DOHH2 (cell line): ENCODE results near the gene MIB2.

Experiments used
- H3F3A ChIP-seq: fragments of 200-600 bp; sonication (generic), shearing (Covaris generic); 2 replicates; pipeline ENCODE4 v1.6.0; 2016; ENCODE audit warnings: antibody characterized with exemption, mild to moderate bottlenecking; ENCODE audit not compliant: control insufficient read depth, insufficient read depth
- H3K27ac ChIP-seq: fragments of 200-600 bp; sonication (generic); 2 replicates; pipeline ENCODE4 v1.5.1; 2014; ENCODE audit warnings: low read depth, mild to moderate bottlenecking, low read length, moderate library complexity
- H3K27me3 ChIP-seq: fragments of 200-600 bp; sonication (generic); 2 replicates; pipeline ENCODE4 v1.6.1; 2014; ENCODE audit warnings: mild to moderate bottlenecking, low read length, mixed read lengths; ENCODE audit not compliant: control insufficient read depth
- H3K36me3 ChIP-seq: fragments of 200-600 bp; sonication (generic); 2 replicates; pipeline ENCODE4 v1.6.1; 2014; ENCODE audit warnings: mild to moderate bottlenecking, low read length, moderate library complexity, mixed read lengths; ENCODE audit not compliant: control insufficient read depth
- H3K4me1 ChIP-seq: fragments of 200-600 bp; sonication (generic); 2 replicates; pipeline ENCODE4 v1.6.1; 2014; ENCODE audit warnings: mild to moderate bottlenecking, low read length, mixed read lengths; ENCODE audit not compliant: control insufficient read depth
- H3K4me2 ChIP-seq: fragments of 200-600 bp; sonication (generic); 2 replicates; pipeline ENCODE4 v1.6.0; 2014; ENCODE audit warnings: mild to moderate bottlenecking, low read length, moderate library complexity
- H3K4me3 ChIP-seq: fragments of 200-600 bp; sonication (generic); 2 replicates; pipeline ENCODE4 v1.5.1; 2014; ENCODE audit warnings: mild to moderate bottlenecking, low read length, mixed read lengths
- H3K79me2 ChIP-seq: fragments of 200-600 bp; sonication (generic); 2 replicates; pipeline ENCODE4 v1.6.1; 2014; ENCODE audit warnings: mild to moderate bottlenecking, low read length, mixed read lengths; ENCODE audit not compliant: control insufficient read depth
- H3K9me2 ChIP-seq: fragments of 200-600 bp; sonication (generic); replicated peaks from 2 replicates; pipeline ENCODE4 v1.6.1; 2014; ENCODE audit warnings: mild to moderate bottlenecking, low read length, mixed read lengths; ENCODE audit not compliant: control insufficient read depth
- H3K9me3 ChIP-seq: fragments of 200-600 bp; sonication (generic); 2 replicates; pipeline ENCODE4 v1.6.1; 2014; ENCODE audit warnings: antibody characterized with exemption, low read length, mixed read lengths; ENCODE audit not compliant: control insufficient read depth, insufficient read depth
- H4K20me1 ChIP-seq: fragments of 200-600 bp; sonication (generic); 2 replicates; pipeline ENCODE4 v1.6.0; 2014; ENCODE audit warnings: low read depth, mild to moderate bottlenecking, antibody characterized with exemption, low read length, moderate library complexity; ENCODE audit not compliant: control insufficient read depth, insufficient read depth
- EZH2phosphoT487 ChIP-seq: fragments of 200-600 bp; sonication (generic); IDR thresholded peaks from 2 replicates; pipeline ENCODE4 v1.6.1; 2017; ENCODE audit warnings: borderline replicate concordance, mild to moderate bottlenecking, antibody characterized with exemption, low read length, moderate library complexity, mixed read lengths
- TF ChIP-seq, protein P1 (sequence below): fragments of 200-600 bp; sonication (generic); IDR thresholded peaks from one replicate; pipeline ENCODE4 v1.5.1; 2014; ENCODE audit warnings: antibody characterized with exemption, mild to moderate bottlenecking, low read depth, low read length; ENCODE audit not compliant: poor library complexity, severe bottlenecking

Gene MIB2

DNA sequence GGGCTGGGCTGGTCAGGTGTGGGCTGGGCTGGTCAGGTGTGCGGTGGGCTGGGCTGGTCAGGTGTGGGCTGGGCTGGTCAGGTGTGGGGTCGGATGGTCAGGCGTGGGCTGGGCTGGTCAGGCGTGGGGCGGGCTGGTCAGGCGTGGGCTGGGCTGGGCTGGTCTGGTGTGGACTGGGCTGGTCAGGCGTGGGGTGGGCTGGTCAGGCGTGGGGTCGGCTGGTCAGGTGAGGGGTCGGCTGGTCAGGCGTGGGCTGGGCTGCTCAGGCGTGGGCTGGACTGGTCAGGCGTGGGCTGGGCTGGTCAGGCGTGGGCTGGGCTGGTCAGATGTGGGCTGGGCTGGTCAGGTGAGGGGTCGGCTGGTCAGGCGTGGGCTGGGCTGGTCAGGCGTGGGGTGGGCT lies 9.6 kb upstream of the MIB2 start:
- no peak overlapping the region for H3K4me2 ChIP-seq
- no peaks in the 10 kb centered on the region for H3K9me2 ChIP-seq
- no peak overlapping the region for H3K4me3 ChIP-seq
- H3K27me3 ChIP-seq, result peaks cover 25% of the 10 kb centered on the region
- no peaks in the 10 kb centered on the region for H4K20me1 ChIP-seq
- peaks cover 34% of the 10 kb centered on the region for H3K4me1 ChIP-seq
- no peaks in the 10 kb centered on the region for H3K36me3 ChIP-seq
- TF ChIP-seq EZH2phosphoT487, result no peak
- TF ChIP-seq, protein P1, sequence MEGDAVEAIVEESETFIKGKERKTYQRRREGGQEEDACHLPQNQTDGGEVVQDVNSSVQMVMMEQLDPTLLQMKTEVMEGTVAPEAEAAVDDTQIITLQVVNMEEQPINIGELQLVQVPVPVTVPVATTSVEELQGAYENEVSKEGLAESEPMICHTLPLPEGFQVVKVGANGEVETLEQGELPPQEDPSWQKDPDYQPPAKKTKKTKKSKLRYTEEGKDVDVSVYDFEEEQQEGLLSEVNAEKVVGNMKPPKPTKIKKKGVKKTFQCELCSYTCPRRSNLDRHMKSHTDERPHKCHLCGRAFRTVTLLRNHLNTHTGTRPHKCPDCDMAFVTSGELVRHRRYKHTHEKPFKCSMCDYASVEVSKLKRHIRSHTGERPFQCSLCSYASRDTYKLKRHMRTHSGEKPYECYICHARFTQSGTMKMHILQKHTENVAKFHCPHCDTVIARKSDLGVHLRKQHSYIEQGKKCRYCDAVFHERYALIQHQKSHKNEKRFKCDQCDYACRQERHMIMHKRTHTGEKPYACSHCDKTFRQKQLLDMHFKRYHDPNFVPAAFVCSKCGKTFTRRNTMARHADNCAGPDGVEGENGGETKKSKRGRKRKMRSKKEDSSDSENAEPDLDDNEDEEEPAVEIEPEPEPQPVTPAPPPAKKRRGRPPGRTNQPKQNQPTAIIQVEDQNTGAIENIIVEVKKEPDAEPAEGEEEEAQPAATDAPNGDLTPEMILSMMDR, result no peak
- no peak overlapping the region for H3K27ac ChIP-seq
- no peaks in the 10 kb centered on the region for H3K79me2 ChIP-seq
- H3K9me3 ChIP-seq, result no peaks in the 10 kb centered on the region
- peaks cover 3% of the 10 kb centered on the region for H3F3A ChIP-seq

DNA sequence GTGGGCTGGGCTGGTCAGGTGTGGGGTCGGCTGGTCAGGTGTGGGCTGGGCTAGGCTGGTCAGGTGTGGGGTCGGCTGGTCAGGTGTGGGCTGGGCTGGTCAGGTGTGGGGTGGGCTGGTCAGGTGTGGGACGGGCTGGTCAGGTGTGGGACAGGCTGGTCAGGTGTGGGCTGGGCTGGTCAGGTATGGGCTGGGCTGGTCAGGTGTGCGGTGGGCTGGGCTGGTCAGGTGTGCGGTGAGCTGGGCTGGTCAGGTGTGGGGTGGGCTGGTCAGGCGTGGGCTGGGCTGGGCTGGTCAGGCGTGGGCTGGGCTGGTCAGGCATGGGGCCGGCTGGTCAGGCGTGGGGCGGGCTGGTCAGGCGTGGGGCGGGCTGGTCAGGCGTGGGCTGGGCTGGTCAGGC lies 9.1 kb upstream of the MIB2 start:
- Histone ChIP-seq H4K20me1 (no peaks in the 10 kb centered on the region), H3K4me1 (peaks cover 34% of the 10 kb centered on the region)

DNA sequence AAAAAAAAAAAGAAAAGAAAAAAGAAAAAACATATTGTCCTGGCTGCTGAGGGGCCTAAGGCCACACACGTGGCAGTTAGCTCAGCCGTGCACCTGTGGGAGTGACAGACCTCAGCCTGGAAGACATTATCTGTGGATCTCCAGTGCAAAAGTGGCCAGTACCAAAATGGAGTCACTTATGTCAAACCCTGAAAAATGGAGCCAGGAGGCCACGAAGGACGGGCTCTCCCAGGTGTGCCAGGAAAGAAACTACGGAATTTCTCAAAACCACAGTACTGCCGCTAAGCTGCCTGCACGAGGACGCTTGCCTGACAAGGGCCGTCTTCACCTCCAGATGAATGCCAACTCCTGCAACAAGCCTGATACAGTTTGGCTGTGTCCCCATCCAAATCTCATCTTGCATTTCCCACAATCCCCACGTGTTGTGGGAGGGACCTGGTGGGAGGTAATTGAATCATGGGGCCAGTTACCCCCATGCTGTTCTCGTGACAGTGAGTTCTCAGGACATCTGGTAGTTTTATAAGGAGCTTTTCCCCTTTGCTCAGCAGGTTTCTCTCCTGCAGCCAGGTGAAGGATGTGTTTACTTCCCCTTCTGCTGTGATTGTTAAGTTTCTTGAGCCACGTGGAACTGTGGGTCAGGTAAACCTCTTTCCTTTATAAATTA lies 5.3 kb upstream of the MIB2 start:
- Histone ChIP-seq H3K9me3 (no peaks in the 10 kb centered on the region), H3K4me1 (peaks cover 29% of the 10 kb centered on the region), H3K4me2 (no peak overlapping the region), H3K79me2 (peaks cover 13% of the 10 kb centered on the region), H3K4me3 (no peak overlapping the region), H3K27ac (no peak overlapping the region), H3F3A (peaks cover 6% of the 10 kb centered on the region; the same call in 1 of the 2 replicates), H4K20me1 (no peaks in the 10 kb centered on the region), H3K9me2 (no peaks in the 10 kb centered on the region), H3K27me3 (0 out of 2 replicates have a peak, but pooled peaks cover under 1% of the 10 kb centered on the region), H3K36me3 (no peaks in the 10 kb centered on the region)
- TF ChIP-seq EZH2phosphoT487, result no peak

More for the DNA sequence above, 9.1 kb upstream of the MIB2 start:
- H3K9me2 ChIP-seq, result no peaks in the 10 kb centered on the region
- no peaks in the 10 kb centered on the region for H3K36me3 ChIP-seq
- H3K4me3 ChIP-seq, result no peak overlapping the region
- no peaks in the 10 kb centered on the region for H3K9me3 ChIP-seq
- H3F3A ChIP-seq, result peaks cover 6% of the 10 kb centered on the region
- no peak overlapping the region for H3K27ac ChIP-seq
- peaks cover 20% of the 10 kb centered on the region for H3K27me3 ChIP-seq
- no peaks in the 10 kb centered on the region for H3K79me2 ChIP-seq
- TF ChIP-seq EZH2phosphoT487, result no peak
- TF ChIP-seq, protein P1, result no peak
- H3K4me2 ChIP-seq, result no peak overlapping the region

DNA sequence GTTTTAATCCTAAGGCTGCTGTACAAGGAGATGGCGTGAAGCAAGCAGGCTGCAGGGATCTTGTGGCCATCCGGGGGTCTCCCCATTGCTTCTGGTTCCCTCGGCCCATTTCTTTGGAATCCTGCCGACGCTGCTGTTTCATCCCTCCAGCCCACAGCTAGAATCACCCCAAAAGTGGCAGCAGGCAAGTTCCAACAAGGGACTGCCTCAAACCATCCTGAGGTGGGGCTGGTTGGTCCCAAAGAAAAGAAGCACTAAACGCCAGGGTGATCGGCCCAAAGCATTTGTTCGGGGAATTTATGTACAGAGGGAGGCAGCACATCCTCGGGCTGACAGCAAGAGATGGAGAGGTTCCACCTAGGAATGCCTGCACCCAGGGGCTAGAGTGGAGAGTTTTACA lies 4.5 kb upstream of the MIB2 start:
- H3K4me3 ChIP-seq, result no peak overlapping the region
- TF ChIP-seq EZH2phosphoT487, result no peak
- TF ChIP-seq, protein P1, result no peak
- H3K9me2 ChIP-seq, result no peaks in the 10 kb centered on the region
- H3K27ac ChIP-seq, result no peak overlapping the region
- peaks cover 15% of the 10 kb centered on the region for H3K79me2 ChIP-seq
- H4K20me1 ChIP-seq, result no peaks in the 10 kb centered on the region
- no peaks in the 10 kb centered on the region for H3K27me3 ChIP-seq
- H3K36me3 ChIP-seq, result peaks cover 3% of the 10 kb centered on the region; the same call in 1 of the 2 replicates
- H3K4me1 ChIP-seq, result peaks cover 29% of the 10 kb centered on the region
- H3F3A ChIP-seq, result peaks cover 6% of the 10 kb centered on the region; the same call in 1 of the 2 replicates
- no peak overlapping the region for H3K4me2 ChIP-seq
- H3K9me3 ChIP-seq, result no peaks in the 10 kb centered on the region
